ENCODE results near the gene NUDT12.

Gene NUDT12

DNA sequence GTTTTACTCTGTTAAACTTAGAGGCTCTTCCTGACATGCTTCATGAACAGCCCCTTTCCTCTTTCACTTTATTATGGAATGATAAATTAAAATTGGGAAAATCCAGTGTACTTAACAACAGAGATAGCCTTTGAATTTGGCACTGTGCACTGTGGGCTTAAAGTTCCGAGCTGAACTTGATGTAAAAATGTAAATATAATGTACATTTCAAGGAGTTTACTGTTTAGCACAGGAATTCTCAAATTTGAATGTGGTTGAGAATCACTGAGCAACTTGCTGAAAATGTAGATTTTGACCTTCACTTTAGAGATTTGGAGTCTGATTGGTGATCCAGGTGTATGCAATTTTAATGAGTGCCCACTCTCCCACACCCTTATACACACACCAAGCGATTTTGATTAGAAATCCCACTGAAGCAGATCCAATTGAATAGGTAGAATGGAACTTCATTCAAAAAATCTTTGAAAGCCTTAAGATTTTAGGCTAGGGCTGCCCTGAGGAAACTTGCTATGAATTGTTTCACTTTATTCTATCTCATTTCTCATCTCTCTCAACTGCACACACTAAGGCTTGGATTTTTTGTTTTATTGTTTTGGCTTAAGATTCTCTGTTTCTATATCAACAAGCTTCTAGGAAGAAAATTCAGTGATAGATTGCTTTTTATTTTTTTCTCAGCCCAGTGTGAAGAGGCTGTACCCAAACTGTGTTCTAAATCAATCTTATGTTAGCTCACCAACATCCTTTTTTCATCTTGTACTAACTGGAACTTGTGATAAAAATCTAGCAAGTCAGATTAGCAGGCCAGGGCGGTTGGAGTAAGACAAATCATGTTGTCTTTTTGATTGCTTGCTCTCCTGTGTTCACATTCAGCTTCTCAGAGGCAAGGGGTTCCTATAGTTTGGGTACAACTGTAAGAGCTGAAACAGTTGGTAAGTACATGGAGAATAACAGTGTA lies 22.9 kb downstream of the NUDT12 start:
- DNase-seq, result no peak

DNA sequence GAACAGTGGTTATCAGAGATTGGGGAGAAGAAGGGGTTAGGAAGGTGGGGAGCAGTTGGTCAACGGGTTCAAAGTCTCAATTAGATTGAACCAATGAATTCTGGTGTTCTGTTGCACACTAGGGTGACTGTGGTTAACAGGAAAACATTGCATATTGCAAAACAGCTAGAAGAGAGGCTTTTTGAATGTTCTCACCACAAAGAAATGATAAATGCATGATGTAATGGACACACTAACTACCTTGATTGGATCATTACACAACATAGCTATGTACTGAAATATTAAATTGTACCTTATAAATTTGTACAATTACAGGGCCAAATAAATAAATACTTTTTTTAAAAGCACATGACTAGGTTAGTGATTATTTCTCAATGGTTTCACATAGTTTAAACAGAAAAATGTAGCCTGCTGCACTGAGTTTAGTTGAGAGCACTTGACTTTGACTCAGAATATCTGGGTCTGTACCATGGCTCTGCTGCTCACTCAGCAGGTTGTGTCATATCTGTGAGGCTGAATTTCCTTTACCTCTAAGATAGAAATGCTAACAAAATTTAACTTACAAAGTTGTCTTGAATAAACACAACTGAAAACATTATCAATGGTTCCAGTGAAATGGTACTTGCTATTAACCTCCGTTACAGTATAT lies 30.4 kb downstream of the NUDT12 start:
- no peak for DNase-seq

DNA sequence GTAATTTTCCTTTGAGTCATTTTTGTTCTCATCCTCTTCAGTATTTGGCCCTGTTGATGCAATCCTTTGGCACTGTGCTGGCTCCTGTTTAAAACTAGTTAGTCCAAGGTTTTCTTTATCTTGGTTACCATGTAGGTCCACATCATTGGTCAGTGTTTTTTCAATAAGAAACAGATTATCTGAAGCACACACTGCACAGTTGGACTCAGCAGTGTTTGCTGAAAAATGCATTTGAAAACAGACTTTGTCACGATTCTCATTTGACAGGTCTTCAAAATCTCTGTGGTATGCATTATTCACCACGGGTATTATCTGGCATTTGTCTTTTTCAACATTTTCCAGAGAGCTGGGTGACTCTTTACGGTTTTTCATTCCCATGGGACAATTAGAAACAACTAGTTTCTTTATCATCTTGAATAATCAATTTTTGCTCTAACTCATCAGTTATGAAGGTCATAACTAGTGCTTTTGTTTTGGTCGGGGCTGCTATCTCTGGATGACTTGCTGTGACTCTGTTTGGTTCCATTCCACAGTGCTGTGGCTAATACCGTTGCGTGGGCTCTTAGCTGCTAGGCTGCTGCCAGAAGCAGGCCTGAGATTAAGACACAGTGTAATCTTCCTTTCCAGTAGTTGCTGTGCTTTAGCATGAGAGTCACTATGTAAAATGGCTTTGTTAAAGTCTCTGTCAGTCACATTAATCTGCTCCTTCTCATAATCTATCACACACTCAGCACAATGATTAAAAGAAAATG lies 36.2 kb downstream of the NUDT12 start:
- DNase-seq, result no peak

DNA sequence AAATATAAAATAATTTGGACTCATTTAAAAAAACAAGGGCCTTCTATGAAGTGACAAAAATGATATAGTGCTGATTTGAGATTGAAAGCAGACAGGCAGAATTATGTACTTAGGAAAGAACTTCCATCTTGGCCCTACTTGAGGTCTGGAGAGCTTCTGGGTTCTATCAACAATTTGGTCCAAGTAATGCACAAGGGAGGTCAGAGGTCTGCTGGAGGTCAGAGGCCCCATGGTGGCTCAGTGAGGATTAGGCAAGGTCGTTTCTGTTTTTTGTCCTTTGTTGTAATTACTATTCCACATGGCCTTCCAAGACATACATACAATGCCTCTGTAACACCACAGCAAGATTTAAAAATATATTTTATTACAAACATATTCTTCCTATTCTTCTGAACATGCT lies 37.2 kb downstream of the NUDT12 start:
- DNase-seq, result no peak

DNA sequence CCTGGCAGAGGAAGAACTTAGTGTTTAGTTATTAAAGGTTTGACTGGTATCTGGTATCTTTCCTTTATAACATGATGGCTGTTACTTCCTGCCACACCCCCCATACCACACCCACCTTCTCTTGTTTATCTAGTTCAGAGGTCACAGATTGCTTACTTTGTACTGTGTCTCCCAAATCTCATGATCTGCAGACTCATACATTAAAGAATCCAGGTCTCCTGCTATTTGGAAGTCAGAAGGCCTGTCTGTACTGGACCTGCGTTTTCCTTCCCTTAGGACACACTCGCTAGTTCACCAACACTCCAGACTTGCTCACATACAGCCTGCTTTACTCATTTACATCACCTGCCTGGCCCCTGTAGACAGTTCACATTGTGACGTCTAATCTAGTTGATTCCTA lies 39.3 kb downstream of the NUDT12 start:
- no peak for DNase-seq

DNA sequence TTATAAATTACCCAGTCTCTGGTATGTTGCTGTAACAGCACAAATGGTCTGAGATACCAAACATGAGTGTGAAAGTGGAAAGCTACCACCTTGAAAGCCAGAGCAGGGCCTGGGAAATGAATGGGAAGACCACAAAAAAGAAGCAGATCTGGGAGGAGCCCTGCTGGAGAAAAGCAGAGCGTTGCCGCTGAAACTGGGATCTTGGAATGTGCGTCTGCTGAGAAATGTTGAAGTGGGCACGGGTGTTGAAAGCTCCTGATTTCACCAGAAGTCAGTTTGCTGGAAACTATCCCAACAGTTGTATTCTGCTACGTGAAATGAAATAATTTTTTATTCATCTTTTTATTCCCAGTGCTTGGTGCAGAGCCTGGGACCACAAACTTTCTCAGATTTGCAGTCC lies 40.0 kb downstream of the NUDT12 start:
- no peak for DNase-seq

DNA sequence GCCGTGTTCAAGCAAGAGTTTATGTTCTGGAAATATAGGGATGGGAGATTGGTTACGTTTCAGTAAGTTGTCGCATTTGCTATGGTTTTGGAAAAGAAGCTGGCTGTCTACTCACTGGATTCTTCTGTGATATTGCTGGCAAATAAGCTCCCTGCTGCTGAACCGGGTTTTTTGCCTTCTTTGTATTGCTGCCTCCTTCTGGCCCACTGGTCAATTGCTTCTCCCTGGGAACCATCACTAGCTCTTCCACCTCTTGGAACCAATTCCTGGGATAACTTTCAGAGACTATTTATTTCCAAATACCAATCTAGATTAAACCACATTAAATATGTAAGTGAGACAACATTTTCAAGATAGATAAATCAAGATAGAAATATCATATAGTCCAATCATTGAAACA lies 43.0 kb downstream of the NUDT12 start:
- DNase-seq, result no peak

DNA sequence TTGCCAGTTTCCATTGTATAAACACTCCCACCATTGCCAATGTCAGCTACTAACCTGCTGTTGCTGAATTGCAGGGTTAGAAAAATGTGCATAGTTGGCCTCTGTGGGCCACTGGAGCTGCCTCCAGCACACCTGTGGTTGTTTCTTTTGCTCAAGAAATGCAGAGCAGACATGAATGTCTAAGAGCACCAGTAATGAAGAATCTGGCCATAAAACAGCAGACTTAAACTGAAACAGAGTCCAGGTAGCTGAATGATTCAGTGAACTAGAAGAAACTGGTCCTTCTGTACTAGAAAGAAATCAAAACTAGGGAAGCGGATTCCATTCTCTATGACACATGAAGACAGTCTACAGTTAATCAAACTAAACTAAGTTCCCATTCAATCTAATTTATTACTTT lies 48.2 kb downstream of the NUDT12 start:
- DNase-seq, result no peak

DNA sequence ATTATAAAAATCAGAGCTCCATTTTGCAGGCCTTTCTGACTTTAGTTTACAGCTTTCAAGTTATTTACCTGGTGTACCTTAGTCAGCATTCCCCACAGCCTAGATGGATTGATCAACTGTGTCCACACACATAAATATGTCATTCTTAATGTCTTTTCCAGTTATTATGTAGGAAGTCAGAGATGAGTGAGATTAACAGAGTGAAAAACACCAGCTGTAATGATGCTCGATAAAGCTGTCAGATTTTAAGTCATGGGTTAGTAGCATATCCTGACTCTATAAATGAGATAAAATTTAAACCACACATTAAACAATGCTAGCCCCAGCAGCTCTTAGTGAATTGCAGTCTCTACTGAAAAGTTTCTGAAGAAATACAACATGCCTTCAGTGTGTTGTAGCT lies 48.9 kb downstream of the NUDT12 start:
- DNase-seq, result no peak

DNA sequence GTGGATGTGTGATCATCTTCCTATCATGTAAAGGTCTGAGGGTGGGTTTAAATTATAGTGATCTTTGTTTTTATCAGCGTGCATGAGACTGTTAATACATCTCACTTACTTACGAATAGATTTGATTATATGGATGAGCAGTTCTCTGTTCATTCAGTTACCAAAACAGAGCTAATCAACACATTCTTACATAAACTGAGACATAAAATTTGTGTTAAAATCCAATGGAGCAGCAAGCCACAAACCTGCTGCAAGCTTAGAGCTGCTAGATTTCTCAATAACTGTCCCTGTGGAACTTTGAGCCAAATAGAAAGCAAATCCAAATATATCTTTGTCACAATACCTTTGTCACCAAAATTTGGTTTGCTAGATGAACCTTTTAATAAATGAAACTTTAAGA lies 50.1 kb downstream of the NUDT12 start:
- DNase-seq, result no peak

DNA sequence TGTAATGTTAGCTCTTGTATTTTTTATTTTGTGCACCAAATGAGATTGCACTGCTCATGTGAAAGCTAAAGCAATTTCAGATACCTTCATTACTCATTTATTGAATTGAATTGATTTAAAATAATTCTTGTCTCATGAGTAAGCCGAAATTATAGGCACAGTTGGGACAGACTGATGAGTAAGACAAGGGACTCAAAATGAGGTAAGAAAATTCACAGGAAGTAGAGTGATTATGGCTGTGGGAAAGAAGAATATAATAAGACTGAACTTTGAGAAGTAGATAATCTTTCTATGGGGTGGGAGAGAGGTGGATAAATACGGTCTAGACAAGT lies 51.1 kb downstream of the NUDT12 start:
- DNase-seq, result no peak

DNA sequence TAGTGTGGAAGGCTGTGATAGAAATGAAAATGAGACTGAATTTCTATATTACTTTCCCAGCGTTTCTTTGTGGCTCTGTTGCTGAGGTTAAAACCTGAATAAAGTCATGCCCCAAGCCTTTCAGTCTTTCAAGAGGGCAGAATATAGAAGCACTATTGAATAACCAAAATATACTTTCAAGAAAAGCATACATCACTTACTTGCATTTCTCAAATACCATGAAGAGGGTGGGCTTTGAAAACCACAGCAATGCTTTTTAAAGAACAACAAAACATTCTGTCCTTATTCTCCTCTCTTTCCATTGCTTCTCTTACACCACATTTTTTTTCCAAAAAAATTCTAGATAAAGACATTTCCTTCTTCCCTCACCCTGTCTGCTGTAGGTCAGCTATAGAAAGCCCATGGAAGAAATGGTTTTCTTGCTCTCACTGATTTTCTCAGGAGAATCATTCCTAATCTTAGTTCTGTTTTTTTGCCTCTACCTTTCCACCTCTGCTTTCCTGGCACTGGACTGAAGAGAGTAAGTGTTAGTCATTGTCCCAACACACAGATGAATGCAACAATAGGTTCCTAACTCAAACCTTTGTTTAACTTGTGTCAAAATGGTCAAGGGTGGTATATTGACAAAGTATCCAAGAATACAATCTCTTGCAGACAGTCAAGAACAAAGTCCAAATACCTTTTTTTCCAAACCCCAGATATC lies 51.6 kb downstream of the NUDT12 start:
- DNase-seq, result no peak

DNA sequence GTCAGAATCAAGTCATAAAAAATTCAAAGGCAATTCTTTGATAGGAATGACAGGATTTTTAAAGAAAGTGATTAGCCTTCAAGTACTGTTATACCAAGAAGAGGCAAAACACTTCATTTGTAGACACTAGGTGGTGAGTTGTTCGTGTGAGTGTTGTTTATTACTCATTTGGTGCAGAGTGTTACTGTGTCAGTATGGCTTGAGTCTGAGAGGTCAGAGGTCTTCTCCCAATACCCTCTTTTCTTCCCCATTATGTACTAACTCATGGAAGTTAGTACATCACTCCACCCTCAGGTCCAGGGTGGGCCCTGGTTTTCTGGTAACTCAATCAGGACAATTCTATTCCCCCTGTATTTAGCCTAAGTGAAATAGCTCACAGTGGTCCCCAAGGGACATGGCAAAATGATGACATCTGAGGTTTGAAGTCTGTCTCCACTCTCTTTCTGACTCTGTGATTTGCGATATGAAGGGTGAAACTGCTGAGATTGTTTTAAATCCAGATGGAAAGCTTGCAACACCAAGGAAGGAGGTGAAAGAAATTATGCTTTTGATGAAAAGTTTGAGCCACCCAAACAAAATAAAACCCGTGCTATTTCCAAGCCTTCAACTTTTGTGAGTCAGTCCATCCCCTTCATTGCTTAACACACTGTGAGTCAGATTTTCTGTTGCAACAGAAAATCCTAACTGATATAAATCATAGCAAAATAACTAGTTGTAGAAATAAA lies 56.8 kb downstream of the NUDT12 start:
- no peak for DNase-seq

DNA sequence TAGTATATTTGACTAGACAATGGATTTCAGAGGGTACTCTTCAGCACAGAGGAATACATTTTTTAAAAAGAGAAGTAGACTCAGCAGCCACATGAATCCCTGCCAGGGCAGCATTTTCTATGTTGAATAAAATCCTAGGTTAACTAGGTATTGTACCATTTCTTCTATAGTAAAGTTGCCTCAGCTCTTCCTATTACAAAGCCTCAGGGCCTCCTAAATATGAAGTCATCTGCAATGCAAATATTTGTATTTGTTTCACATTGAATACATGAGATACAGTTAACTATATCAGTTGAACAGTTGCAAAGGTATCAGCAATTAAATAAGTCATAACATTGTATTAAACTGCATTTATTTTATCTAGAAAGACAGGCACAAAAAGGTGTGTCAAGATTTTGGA lies 59.5 kb downstream of the NUDT12 start:
- DNase-seq, result no peak

DNA sequence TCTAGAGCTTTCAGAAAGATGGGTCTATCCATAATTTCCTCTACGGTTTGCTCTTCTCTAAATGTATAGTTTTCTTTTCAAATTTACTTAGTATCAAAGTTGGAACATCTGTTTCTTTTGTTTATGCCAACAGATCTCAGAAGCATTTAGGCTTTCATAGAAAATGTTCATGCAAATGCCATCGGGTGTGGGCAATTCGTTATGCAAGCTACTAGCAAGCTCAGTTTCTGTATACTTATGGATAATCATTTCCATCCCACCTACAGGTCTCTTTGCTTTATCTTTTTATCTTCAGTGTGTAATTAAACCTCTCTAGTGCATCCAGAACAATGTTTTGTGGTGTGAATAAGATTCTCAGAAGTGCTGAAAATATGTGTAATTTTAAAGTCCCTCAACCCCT lies 59.9 kb downstream of the NUDT12 start:
- DNase-seq, result no peak

Data from NCI-H2227 treated with DMSO at 0.1 percent for 48 hours (cell line).